Stimulated activated CD4-positive, alpha-beta T cell treated with anti-CD3 and anti-CD28 coated beads, Interleukin-15, amount 100 ng/mL, for 24 hours (primary cell): ENCODE results near the gene NHSL2.
"Not testable (repeated sequence)": the region's sequence is repeated elsewhere in the genome, so short reads cannot be mapped to it uniquely, and the experiment has no call there.

Experiments
- DNase-seq: peaks from one replicate; pipeline ENCODE4 v3.0.0-alpha.2; 2020

NHSL2 gene

DNA sequence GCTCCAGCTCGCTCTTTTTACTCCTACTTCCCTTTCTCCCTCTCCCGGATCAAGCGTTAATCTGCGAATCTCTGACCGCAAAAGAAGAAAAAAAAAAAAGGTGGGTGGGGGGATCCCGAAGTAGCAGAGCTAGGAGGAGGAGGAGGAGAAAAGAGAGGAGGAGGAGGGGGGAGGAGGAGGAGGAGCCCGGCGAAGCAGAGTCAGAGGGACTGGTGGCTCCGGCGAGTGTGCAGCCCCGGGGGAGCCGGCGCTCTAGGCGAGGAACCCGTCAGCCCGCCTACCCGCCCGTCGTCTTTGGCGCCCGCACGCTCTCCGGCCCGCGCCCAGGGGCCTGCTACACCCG is at the start of gene NHSL2:
TSS of gene NHSL2 (plus strand) at position 203 of the 343 bp plus-strand sequence.
- peak; percentile 55 for DNase-seq

DNA sequence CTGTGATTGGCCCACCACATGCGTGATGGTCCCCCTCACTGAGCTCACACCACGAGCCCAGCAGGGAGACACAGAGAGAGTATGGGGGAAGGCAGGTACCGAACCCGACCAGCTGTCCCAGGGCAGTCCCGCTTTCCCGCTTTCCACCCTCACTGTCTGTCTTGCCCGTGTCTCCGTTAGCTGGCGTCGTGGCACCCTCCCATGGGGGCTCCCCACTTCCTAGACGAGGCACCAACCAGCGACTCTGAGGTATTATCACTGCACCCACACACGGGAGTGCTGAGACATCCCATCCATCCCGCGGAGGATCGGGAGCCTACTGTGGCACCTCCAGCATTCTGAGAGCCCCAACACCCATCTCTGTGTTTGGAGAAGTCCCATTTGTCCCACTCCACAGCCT is 43.0 kb upstream of the NHSL2 start:
- no peak for DNase-seq

GRCh38 chrX:71869566-71869965 is 41.1 kb upstream of the NHSL2 start:
- not testable (repeated sequence) for DNase-seq

GRCh38 chrX:71870208-71871098 is 40.2 kb upstream of the NHSL2 start:
- DNase-seq = peak; percentile 24

- peak; percentile 43 for DNase-seq
Measured at GRCh38 chrX:71871367-71871766, 39.3 kb upstream of the NHSL2 start.

DNA sequence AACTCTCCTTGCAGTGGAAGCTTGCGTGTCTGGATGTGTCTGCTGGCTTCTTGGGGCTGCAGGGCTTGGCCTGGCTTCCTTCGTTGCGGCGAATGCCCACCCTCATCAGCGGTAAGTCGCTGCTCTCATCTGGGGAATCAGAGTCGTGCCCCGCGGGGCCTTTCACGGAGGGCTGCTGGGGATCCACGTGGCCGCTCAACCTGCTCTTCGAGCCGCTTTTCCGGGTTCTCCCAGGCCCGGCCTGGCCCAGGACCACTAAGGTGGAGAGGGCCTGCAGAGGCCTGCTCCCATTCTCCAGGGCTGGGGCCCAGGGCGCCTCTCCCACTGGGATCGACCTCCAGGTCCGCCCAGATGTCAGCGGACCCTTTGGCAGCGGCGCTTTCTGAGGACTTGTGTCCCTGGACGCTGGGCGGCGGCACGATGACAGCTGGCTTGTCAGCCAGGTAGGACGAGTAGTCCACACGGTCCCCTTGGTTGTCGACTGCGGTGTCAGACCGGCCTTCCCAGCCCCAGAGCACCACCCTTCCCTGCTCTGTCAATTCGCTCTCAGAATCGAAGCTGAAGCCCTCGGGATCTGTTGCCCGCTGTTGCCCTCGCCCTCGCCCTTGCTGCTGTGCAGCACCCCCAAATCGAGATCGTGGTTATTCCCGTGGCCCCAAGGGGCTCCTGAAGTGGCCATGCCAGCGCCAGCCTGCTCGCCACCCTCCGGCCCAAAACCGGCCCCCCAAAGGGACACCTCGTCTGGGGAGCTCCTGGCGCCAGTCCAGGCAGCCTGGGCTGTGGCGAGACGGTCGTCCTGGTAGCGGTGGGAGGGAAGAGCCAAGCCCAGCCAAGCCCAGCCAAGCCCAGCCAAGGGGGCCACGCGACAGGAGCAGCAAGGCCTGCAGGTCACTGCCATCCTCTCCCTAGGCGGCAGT is 37.8 kb upstream of the NHSL2 start:
- DNase-seq = no peak

DNA sequence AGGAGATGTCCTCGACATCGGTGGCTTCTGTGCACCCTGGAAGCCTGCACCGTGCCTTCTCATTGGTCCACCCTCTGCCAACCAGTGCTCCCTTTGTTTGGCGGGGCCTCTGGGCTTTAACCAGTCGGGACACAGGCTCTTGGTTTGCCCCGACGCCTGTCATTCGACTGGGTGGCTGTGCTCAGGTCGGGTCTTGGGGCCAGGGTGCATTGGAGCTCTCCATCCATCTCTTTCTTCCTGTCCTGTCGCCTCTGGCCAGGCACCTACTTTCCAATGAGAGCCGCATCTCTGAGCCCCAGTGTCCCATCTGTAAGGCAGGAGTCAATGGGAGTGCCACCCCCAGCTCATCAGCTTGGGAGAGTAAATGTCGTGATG is 37.2 kb upstream of the NHSL2 start:
- no peak for DNase-seq

GRCh38 chrX:71876841-71877240 is 33.8 kb upstream of the NHSL2 start:
- not testable (repeated sequence) for DNase-seq

GRCh38 chrX:71885099-71885498 is 25.5 kb upstream of the NHSL2 start:
- no peak for DNase-seq

GRCh38 chrX:71895607-71896006 is 15.0 kb upstream of the NHSL2 start:
- DNase-seq = no peak

GRCh38 chrX:71906144-71906543 is 4.5 kb upstream of the NHSL2 start:
- DNase-seq = no peak

- no peak for DNase-seq
Measured at GRCh38 chrX:71908387-71908786, 2.3 kb upstream of the NHSL2 start.

DNA sequence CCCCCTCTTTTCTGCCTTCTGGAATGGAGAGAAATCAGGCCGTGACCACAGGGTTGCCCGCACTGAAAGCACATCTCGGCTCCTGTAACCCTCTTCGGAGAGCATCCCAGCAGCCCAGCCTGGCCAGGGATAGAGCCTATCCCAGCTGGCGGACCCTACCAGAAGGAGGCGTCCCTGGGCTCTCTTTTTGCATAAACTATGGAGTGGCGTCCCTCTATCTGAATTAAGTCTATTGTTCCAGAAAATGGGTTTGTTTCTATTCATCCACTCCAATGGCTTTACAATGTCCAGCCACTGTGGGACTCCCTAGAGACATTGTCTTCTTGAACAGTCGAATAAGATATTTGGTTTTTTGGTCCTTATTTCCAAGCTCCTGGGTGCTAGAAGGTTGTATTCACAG is 689 bp upstream of the NHSL2 start:
- no peak for DNase-seq

GRCh38 chrX:71910986-71911730 is 513 bp downstream of the NHSL2 start:
- peak; percentile 50 for DNase-seq

DNA sequence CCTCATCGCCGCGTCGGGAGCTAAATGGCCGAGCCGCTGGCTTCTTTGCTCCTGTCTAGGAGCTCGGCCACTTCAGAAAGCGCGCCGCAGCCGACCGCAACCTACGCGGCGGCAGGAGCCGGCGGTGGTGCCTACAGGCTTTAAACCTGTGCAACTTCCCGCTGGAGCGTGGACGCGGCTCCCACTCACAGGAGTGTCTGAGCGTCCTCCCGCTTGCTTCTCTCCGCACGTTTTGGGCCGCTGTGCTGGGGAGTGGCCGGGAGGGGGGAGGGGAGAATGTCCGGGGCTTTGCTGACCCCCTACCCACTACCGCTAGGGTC is 1.0 kb downstream of the NHSL2 start:
- peak; percentile 2 for DNase-seq

DNA sequence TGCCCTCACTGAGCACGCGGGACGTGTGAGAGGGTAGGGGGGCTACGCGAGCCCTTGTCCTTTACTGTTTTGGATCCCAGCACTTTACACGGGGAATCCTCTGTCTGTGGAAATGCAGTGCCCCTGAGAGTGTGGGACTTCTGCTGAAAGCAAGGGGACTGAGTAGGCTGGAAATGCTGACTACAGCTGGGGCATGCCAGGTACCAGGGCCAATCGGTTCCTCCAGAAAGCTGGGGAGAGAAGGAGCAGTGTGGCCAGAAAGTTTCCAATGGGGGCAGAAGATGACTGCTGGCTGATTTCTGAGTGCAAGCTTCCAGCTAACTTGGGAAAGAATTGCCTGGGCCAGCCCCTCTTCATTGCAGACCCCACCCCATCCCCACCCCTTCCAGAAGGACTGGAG is 1.5 kb downstream of the NHSL2 start:
- no peak for DNase-seq

- no peak for DNase-seq
Measured at GRCh38 chrX:71913156-71913950, 2.7 kb downstream of the NHSL2 start.

- no peak for DNase-seq
Measured at GRCh38 chrX:71917621-71918343, 7.1 kb downstream of the NHSL2 start.

DNA sequence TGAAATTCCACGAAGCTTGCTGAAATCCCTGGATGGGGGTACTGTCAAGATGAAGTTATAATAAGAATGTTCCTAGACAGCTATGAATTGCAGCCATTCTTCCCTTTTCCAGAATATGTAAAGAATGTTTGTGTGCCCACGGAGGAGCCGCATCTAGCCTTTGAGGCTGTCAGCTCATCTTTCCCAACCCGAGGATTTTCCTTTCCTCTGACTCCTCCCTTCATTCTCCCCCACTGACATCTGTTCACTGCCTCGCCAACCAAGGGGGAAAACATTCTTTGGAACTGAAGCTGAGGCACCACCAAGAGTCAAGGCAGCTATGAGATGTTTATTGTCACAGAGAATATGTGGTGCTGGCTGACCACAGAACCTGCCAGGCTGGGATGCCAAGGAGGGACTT is 8.8 kb downstream of the NHSL2 start:
- DNase-seq = no peak

- DNase-seq = no peak
Measured at GRCh38 chrX:71919886-71920285, 9.2 kb downstream of the NHSL2 start.

GRCh38 chrX:71922686-71923085 is 12.0 kb downstream of the NHSL2 start:
- no peak for DNase-seq

- DNase-seq = no peak
Measured at GRCh38 chrX:71923516-71923915, 12.9 kb downstream of the NHSL2 start.
